Measurements from ENCODE around the gene BRI3BP.

Gene BRI3BP

DNA sequence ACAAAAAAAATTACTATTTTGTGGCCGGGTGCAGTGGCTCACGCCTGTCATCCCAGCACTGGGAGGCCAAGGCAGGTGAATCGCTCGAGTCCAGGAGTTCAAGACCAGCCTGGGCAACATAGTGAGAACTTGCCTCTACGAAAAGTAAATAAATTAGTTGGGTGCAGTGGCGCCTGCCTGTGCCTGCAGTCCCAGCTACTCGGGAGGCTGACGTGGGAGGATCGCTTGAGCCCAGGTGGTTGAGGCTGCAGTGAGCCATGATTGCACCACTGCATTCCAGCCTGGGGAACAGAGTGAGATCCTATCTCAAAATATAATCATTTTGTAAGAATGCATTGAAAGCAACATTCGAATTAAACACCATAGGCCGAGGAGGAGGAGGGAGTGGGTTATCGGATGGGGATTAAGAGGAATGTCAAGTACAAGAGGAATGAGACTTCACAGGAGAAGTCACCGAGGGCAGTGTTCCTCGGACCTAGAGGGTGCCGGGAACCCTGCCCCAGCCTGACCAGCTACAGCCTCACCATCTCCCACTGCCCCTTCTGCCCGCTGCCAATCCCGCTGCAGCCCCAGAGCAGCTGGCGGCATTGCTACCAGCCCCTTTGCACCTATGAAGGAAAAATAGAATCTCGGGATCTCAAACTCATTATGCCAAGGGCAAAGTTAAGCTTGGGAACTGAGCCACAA, 39.2 kb downstream of the BRI3BP start:
- DNase-seq (ENCODE audit: low read depth), result no peak
- TF ChIP-seq, protein P1, sequence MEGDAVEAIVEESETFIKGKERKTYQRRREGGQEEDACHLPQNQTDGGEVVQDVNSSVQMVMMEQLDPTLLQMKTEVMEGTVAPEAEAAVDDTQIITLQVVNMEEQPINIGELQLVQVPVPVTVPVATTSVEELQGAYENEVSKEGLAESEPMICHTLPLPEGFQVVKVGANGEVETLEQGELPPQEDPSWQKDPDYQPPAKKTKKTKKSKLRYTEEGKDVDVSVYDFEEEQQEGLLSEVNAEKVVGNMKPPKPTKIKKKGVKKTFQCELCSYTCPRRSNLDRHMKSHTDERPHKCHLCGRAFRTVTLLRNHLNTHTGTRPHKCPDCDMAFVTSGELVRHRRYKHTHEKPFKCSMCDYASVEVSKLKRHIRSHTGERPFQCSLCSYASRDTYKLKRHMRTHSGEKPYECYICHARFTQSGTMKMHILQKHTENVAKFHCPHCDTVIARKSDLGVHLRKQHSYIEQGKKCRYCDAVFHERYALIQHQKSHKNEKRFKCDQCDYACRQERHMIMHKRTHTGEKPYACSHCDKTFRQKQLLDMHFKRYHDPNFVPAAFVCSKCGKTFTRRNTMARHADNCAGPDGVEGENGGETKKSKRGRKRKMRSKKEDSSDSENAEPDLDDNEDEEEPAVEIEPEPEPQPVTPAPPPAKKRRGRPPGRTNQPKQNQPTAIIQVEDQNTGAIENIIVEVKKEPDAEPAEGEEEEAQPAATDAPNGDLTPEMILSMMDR (IDR thresholded peaks at IDR 0.05; ENCODE audit: insufficient read depth, low read depth, low read length, missing control alignments), result no peak
- no peak overlapping the region for H3K4me3 ChIP-seq (ENCODE audit: low read length)

DNA sequence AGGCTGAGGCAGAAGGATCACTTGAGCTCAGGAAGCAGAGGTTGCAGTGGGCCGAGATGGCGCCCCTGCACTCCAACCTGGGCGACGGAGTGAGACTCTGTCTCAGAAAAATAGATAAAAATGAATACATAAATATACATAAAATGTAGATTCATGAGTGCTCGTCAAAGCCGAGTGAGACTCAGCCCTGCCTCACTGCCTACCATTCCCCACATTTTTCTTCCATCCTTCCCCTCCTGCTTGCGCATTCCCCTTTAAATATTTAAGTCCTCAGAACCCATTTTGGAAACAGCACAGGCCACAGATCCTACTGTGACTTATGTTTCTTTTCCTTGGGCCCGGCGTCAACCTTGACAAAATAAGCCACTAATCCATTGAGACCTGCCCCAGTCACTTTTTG, 39.8 kb downstream of the BRI3BP start:
- TF ChIP-seq, protein P1 (IDR thresholded peaks at IDR 0.05; ENCODE audit: insufficient read depth, low read depth, low read length, missing control alignments), result no peak
- H3K4me3 ChIP-seq (ENCODE audit: low read length), result no peak overlapping the region
- no peak for DNase-seq (ENCODE audit: low read depth)

DNA sequence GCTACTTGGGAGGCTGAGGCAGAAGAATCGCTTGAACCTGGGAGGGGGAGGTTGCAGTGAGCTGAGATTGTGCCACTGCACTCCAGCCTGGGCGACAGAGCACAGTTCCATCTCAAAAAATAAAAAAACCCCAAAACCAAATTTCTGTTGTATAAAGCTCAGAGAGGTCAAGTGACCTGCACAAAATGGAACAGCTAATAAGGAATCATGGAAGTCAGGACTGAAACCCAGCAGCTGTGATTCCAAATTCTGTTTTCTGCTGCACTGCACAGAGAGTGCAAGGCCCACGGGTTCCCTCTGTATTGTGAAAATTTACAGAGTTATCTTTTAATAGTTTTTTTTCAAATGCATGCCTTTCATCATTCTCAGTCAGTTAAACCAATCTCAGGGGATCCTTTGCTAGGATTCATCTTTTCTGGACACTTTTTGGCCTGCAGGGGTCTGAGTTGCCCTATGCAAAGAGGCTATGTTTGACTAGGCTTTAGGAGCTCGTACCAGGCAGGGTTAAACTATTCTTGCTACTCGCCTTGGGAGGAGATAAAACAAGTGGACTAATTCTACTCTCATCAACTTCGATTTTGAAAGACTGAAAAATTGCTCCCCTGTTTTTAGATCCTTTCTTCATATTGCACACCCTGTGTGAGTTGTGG, 45.7 kb downstream of the BRI3BP start:
- DNase-seq (ENCODE audit: low read depth), result no peak
- TF ChIP-seq, protein P1 (IDR thresholded peaks at IDR 0.05; ENCODE audit: insufficient read depth, low read depth, low read length, missing control alignments), result no peak
- no peak overlapping the region for H3K4me3 ChIP-seq (ENCODE audit: low read length)

DNA sequence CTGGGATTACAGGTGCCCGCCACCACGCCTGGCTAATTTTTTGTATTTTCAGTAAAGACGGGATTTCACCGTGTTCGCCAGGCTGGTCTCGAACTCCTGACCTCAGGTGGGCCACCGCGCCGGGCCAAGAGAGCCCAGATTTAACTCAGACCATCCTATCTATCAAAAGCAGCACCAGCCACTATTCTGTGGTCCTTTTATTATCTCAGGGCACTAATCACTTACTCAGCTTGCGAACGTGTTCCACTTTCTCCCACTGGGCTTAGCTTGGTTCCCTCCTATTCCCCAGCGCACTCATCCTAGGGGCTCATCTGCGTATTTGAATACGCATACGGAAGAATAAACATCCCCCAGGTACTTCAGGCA, 55.6 kb downstream of the BRI3BP start:
- H3K4me3 ChIP-seq (ENCODE audit: low read length), result peak overlapping the region; percentile 64
- TF ChIP-seq, protein P1 (IDR thresholded peaks at IDR 0.05; ENCODE audit: insufficient read depth, low read depth, low read length, missing control alignments), result no peak
- no peak for DNase-seq (ENCODE audit: low read depth)

DNA sequence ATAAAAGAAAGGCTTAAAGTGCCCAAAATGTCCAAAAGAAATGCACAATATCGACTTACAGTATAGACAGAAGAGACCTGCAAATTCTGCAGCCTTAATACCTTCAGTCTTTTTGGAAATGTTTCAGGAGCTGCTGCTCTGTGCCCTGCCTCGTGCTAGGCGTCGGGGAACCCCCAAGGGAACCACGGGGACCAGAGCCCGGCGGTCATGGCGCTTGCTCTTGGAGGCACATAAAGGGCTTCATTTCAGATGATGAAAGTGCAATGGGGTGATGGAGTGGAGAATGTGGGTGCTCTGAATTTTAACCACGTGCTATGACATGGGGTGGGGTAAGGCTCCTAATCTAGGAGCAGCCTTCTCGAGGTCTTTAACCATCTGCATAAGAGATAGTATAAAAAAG, 57.0 kb downstream of the BRI3BP start:
- TF ChIP-seq, protein P1 (IDR thresholded peaks at IDR 0.05; ENCODE audit: insufficient read depth, low read depth, low read length, missing control alignments), result no peak
- no peak overlapping the region for H3K4me3 ChIP-seq (ENCODE audit: low read length)
- no peak for DNase-seq (ENCODE audit: low read depth)

DNA sequence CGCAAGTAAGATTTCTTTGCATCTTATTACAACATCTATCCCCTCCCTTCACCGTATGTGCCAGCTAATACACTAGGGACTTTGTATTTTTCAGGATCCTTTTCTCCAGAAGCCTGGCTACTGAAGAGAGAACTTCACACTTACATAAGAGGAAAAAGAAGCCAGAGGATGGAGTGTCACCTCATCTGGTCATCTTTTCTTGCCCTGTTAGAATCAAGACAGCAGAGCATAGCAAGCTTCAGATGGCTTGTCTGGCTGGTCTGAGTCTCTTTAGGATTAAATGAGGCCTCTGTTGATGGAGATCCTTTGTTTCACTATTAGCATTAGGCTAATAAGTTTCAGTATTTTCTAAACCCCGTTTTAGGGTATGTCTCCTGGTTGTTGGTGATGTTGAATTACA, 57.4 kb downstream of the BRI3BP start:
- DNase-seq (ENCODE audit: low read depth), result no peak
- TF ChIP-seq, protein P1 (IDR thresholded peaks at IDR 0.05; ENCODE audit: insufficient read depth, low read depth, low read length, missing control alignments), result no peak
- H3K4me3 ChIP-seq (ENCODE audit: low read length), result no peak overlapping the region

DNA sequence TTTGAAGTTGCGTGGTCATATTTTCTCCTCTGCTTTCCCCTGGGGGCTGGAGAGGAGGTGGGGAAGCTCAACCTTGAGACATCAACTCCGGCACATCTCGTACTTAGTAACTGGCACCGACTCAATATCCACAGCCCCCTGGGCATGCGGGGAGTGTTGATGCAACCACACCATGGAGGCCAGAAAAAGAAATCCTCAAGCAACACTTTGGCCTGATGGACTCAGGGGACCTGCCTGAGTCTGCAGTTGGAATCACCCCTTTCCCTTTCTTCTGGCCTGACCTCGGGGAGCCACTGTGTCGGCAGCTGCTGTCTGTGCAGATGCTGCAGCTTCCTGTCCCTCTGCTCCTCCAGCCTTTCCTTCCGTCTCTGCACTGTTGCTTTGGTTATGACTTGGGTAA, 60.4 kb downstream of the BRI3BP start:
- H3K4me3 ChIP-seq (ENCODE audit: low read length), result no peak overlapping the region
- no peak for DNase-seq (ENCODE audit: low read depth)
- TF ChIP-seq, protein P1 (IDR thresholded peaks at IDR 0.05; ENCODE audit: insufficient read depth, low read depth, low read length, missing control alignments), result no peak

All from epithelial cell of esophagus (primary cell).